Large intestine (tissue), 3 donors: Measurements from ENCODE around the gene LRRFIP1. TPM values are rescaled to one million over a fixed set of nuclear protein-coding genes. Genes with fewer than 3 reads are reported as not detected.
A peak's percentile ranks its signal among the peaks of the same experiment; 100 is the strongest.
"Not testable (repeated sequence)": the region's sequence is repeated elsewhere in the genome, so short reads cannot be mapped to it uniquely, and the experiment has no call there.

Experiments
- DNase-seq, 2 donors: peaks; one replicate each; pipeline versions ENCODE4 v3.0.0 to v3.0.0-alpha.2; 2013
- H3K27ac ChIP-seq: one replicate; pipeline ENCODE4 v1.5.1; 2013; ENCODE audit warnings: low read length
- H3K27me3 ChIP-seq: 2 replicates; pipeline ENCODE4 v1.6.1; 2013; ENCODE audit warnings: low read length; ENCODE audit not compliant: control insufficient read depth, insufficient read depth
- H3K36me3 ChIP-seq: 2 replicates; pipeline ENCODE4 v1.6.1; 2013; ENCODE audit warnings: low read length; ENCODE audit not compliant: control insufficient read depth, insufficient read depth
- H3K4me1 ChIP-seq: one replicate; pipeline ENCODE4 v1.6.1; 2013; ENCODE audit warnings: low read length; ENCODE audit not compliant: control insufficient read depth, insufficient read depth
- H3K4me3 ChIP-seq: one replicate; pipeline ENCODE4 v1.5.1; 2013; ENCODE audit warnings: low read length
- H3K9me3 ChIP-seq: one replicate; pipeline ENCODE4 v1.6.1; 2013; ENCODE audit warnings: mild to moderate bottlenecking, low read depth, low read length, moderate library complexity; ENCODE audit not compliant: control insufficient read depth
- WGBS: methylation state at CpG from one replicate; pipeline ENCODE4 v1.1.5; 2013; ENCODE audit warnings: low lambda C conversion rate; ENCODE audit not compliant: insufficient coverage; 5-methylcytosine and 5-hydroxymethylcytosine counted together
- polyA plus RNA-seq: library from polyadenylated mRNA; unstranded; fragments of 120-200 nt; gene quantifications from one replicate; pipeline ENCODE4 v1.2.1, GENCODE V29; 2013

Gene LRRFIP1
- polyA plus RNA-seq, 1 donor: 65.4 TPM

GRCh38 chr2:237688541-237688940 is 61.2 kb downstream of the LRRFIP1 start:
- not testable (repeated sequence) for H3K27me3 ChIP-seq, DNase-seq, H3K9me3 ChIP-seq, H3K27ac ChIP-seq, H3K4me3 ChIP-seq, H3K36me3 ChIP-seq
- WGBS: no CpG with 5 or more reads among the region's 6 CpGs
- peaks cover 11% of the 10 kb centered on the region for H3K4me1 ChIP-seq

GRCh38 chr2:237689336-237690131 is 62.1 kb downstream of the LRRFIP1 start:
- no peak for DNase-seq
- H3K27me3 ChIP-seq: no peaks in the 10 kb centered on the region
- peaks cover 21% of the 10 kb centered on the region for H3K4me1 ChIP-seq
- 100% methylated on average over 1 of the region's 6 CpGs for WGBS
- no peak overlapping the region for H3K27ac ChIP-seq
- H3K4me3 ChIP-seq: no peak overlapping the region
- no peaks in the 10 kb centered on the region for H3K9me3 ChIP-seq
- peaks cover 2% of the 10 kb centered on the region for H3K36me3 ChIP-seq

GRCh38 chr2:237691029-237691907 is 63.9 kb downstream of the LRRFIP1 start:
- H3K4me3 ChIP-seq: peak overlapping the region; percentile 91
- H3K36me3 ChIP-seq: peaks cover 2% of the 10 kb centered on the region
- peak overlapping the region; percentile 68 for H3K27ac ChIP-seq
- DNase-seq: peak in 1 of 2 donors; percentile 69
- WGBS: no CpG with 5 or more reads among the region's 78 CpGs
- H3K4me1 ChIP-seq: peaks cover 30% of the 10 kb centered on the region
- H3K27me3 ChIP-seq: no peaks in the 10 kb centered on the region
- H3K9me3 ChIP-seq: no peaks in the 10 kb centered on the region

GRCh38 chr2:237691908-237692600 is 64.7 kb downstream of the LRRFIP1 start:
- Histone ChIP-seq H3K36me3 (no peaks in the 10 kb centered on the region), H3K4me3 (peak overlapping the region; percentile 91), H3K27ac (peak overlapping the region; percentile 91), H3K9me3 (no peaks in the 10 kb centered on the region), H3K4me1 (peaks cover 37% of the 10 kb centered on the region), H3K27me3 (no peaks in the 10 kb centered on the region)
- whole genome bisulfite sequencing: no CpG with 5 or more reads among the region's 94 CpGs
- peak; percentile 90 to 93 for DNase-seq

- peak overlapping the region; percentile 91 for H3K27ac ChIP-seq
- peak overlapping the region; percentile 84 for H3K4me3 ChIP-seq
- DNase-seq: peak in 1 of 2 donors; percentile 71
- H3K36me3 ChIP-seq: no peaks in the 10 kb centered on the region
- peaks cover 37% of the 10 kb centered on the region for H3K4me1 ChIP-seq
- no peaks in the 10 kb centered on the region for H3K27me3 ChIP-seq
- WGBS: no CpG with 5 or more reads among the region's 40 CpGs
- no peaks in the 10 kb centered on the region for H3K9me3 ChIP-seq
These were observed 65.4 kb downstream of the LRRFIP1 start for GRCh38 chr2:237692601-237693290.

- H3K36me3 ChIP-seq: no peaks in the 10 kb centered on the region
- DNase-seq: peak in 1 of 2 donors; percentile 76
- H3K9me3 ChIP-seq: no peaks in the 10 kb centered on the region
- no CpG with 5 or more reads among the region's 6 CpGs for WGBS
- H3K27ac ChIP-seq: peak overlapping the region; percentile 91
- H3K27me3 ChIP-seq: no peaks in the 10 kb centered on the region
- H3K4me3 ChIP-seq: peak overlapping the region; percentile 84
- H3K4me1 ChIP-seq: peaks cover 37% of the 10 kb centered on the region
These were observed 66.1 kb downstream of the LRRFIP1 start for GRCh38 chr2:237693291-237693994.

GRCh38 chr2:237694415-237695194 is 67.2 kb downstream of the LRRFIP1 start:
- H3K27me3 ChIP-seq: no peaks in the 10 kb centered on the region
- DNase-seq: no peak
- no CpG with 5 or more reads among the region's 15 CpGs for WGBS
- H3K4me3 ChIP-seq: peak overlapping the region; percentile 2
- no peaks in the 10 kb centered on the region for H3K36me3 ChIP-seq
- H3K27ac ChIP-seq: peak overlapping the region; percentile 34
- peaks cover 37% of the 10 kb centered on the region for H3K4me1 ChIP-seq
- no peaks in the 10 kb centered on the region for H3K9me3 ChIP-seq

GRCh38 chr2:237695201-237695780 is 67.9 kb downstream of the LRRFIP1 start:
- Histone ChIP-seq H3K27me3 (no peaks in the 10 kb centered on the region), H3K9me3 (no peaks in the 10 kb centered on the region), H3K4me3 (no peak overlapping the region), H3K36me3 (no peaks in the 10 kb centered on the region), H3K4me1 (peaks cover 41% of the 10 kb centered on the region), H3K27ac (no peak overlapping the region)
- 90% methylated on average over 2 of the region's 7 CpGs for WGBS
- DNase-seq: no peak

GRCh38 chr2:237696461-237696860 is 69.1 kb downstream of the LRRFIP1 start:
- Histone ChIP-seq H3K9me3 (no peaks in the 10 kb centered on the region), H3K4me3 (no peak overlapping the region), H3K4me1 (peaks cover 50% of the 10 kb centered on the region), H3K27ac (no peak overlapping the region), H3K27me3 (no peaks in the 10 kb centered on the region), H3K36me3 (no peaks in the 10 kb centered on the region)
- WGBS: no CpG with 5 or more reads among the region's 5 CpGs
- DNase-seq: no peak
